Kidney glomerular epithelial cell (primary cell): ENCODE results near the gene MACROD1.

Source experiments
- DNase-seq: peaks from one replicate; lab custom pipeline; 2025; lab: John Stamatoyannopoulos, UW

The MACROD1 gene

DNA sequence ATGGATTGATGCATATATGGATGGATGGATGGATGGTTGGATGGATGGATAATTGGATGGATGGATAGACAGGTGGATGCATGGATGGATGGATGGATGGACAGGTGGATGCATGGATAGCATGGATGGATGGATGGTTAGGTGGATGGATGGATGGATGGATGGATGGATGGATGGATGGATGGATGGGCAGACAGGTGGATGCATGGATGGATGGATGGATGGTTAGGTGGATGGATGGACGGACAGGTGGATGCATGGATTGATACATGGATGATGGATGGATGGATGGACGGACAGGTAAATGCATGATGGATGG, 52.5 kb downstream of the MACROD1 start:
- no peak for DNase-seq

GRCh38 chr11:64112771-64113461, 53.0 kb downstream of the MACROD1 start:
- no peak for DNase-seq

DNA sequence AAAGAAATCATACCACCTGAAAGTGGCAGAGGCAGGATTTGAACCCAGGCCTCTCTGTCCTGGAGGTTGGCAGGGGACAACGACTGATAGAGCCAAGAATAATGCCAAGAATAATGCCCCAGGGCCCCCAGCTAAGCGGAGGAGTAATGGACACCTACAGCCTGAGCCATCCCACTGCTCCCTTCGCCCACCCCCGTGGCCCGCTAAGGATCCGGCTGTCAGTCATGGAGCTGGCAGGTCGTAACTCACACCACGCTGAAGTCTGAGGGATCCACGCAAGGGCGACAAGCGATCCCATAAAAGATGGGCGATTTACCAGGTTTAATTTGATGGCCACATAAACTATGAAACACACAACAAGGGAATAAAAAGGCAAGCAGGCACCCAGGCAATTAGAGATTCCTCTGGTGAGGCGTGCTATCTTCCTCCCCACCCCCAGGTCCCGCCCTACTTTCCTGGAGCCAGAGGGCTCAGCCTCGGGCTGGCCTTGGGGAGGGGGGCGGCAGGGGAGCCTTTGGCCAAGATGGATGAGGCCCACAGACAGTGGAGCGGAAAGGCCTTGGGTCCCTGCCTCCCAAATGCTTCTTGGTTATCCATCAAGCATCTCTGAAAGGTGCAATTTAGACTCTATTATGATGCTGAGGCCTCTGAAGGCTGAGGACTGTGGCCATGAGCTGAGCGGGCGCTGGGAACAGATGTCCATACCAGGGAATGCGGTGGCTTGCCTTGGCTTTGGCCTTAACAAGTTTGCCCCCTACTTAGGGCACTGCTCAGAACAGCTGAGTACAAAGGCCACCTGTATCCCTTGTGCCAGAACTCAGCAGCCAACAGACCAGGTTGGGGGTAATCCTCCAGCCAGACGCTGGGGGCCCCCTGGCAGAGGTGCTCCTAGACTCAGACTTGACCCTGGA, 55.2 kb downstream of the MACROD1 start:
- DNase-seq: no peak

GRCh38 chr11:64109332-64109731, 56.6 kb downstream of the MACROD1 start:
- DNase-seq: no peak

DNA sequence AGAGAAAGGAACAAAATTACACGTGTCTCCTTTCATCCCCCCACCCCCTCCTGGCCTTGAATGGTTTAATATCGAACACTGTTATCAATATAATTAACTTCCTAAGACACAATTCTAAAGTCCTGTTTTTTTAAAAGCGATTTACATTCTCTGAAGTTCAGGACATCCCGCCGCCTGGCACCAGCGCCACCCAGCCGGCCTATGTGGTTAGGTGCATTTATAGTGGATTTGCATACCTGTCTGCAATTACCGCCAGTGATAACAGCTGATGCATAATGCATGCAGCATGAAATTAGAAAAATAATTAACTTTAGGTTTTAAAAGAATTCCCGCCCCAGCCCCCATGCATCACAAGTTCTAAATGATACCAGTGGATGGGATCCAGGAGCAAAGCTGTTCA, 58.6 kb downstream of the MACROD1 start:
- DNase-seq: no peak

GRCh38 chr11:64104632-64105031, 61.3 kb downstream of the MACROD1 start:
- DNase-seq: no peak

DNA sequence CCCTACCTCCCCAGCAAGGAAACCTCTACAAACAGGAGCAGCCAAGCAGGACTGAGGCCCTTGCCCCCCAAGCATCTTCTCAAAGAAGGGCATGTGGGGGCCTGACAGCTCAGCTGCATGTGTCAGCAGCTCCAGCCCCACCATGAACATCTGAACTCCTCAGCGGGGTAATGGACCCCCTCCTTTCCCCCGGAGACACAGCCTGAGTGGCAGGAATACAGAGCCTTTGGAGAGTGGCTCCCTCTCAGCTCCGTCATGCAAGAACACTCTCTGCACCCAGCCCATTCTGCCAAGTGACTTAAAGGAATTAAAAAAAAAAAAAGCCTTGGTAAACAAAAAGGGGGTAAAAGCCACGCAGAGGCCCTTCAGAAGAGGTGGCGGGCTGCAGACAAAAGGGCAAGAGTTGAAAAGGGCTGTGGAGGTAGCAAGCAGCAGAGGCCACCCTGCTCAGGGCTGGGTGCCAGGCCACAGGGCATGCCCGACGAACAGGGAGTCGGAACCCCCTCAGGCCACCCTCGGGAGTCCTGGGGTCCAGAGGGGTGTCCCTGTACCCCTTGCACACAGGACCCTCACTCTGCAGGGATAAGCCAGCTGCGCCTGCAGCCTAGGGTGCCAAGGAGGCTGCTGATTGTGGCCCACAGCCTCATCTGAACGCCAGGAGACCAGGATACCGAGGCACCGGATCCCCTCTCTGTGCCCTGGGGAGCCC, 62.5 kb downstream of the MACROD1 start:
- peak; percentile 78 for DNase-seq

DNA sequence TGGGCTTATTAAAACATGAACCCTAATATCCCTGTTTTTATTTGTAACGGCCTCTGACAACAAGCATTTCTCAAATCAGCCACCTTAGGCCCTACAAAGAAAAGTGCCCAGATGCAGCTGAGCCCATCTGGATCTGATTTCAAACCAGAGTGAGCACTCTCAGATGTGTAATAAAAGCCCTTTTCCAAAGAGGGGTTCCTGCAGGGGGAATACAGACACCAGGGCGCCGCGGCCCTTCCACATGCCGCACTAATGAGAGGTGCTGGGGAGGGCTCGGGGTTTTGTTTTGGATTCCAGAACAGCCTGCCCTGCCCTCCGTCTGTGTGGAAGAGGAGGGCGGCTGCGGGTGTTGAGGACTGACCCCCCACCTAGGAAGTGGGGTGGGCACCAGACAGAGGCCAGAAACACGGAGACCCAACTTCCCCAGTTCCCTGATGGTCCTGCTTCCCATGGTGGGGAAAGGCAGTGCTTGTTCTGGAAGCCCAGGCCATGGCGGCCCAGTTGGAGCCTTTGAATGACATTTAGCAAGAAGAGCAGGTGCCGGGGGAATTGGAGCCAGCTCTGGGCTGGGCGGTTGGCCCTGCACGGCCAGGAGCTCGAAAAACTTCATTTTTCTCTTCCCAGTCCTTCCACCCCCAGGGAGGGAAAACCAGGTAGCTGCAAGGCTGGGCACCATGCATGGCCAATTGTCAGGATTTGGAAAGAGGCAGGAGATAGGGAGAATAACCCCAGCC, 63.7 kb downstream of the MACROD1 start:
- no peak for DNase-seq

DNA sequence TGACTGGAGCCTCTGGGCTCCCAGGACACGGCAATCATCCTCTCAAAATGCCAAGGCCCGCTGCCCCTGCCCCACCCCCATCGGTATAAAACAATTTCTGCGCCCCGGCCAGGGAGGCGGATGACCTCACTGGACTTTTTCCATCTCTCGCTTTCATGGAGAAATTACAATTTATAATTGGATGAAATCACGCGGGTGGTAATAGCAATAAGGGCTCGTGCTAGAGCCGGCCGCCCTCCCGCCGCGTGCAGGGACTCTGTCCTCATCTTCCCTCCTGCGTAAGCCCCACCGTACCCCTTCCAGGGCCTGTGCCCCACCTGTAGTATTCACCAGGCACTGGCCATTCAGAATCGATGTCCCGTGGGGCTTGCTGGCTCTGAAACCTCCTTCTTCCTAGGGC, 64.5 kb downstream of the MACROD1 start:
- no peak for DNase-seq

DNA sequence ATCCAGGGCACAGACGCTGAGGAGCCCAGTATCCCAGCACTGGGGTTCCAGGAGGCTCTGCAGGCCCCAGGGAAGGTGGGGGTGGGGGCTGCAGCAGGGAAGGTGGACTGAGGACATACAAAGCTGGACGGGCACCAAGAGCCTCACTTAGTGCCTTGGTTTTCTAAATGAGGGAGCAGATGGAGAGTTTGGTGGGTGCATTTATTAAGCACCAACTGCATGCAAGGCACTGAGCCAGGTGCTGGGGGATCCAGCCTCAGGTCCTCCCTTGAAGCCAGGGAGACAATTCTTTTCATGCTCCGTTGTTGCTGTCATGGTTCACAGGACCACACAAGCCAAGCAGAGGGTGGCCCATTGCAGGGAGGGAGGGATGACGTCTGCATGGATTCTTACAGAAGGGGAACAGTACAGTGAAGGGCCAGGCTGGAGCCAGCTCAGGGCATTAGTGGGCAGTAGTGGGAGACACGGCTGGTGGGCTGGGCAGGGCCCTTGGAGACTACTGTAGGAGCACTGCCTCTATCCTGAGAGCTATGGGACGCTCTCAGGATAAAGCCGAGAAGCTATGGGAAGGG, 65.0 kb downstream of the MACROD1 start:
- DNase-seq: no peak

DNA sequence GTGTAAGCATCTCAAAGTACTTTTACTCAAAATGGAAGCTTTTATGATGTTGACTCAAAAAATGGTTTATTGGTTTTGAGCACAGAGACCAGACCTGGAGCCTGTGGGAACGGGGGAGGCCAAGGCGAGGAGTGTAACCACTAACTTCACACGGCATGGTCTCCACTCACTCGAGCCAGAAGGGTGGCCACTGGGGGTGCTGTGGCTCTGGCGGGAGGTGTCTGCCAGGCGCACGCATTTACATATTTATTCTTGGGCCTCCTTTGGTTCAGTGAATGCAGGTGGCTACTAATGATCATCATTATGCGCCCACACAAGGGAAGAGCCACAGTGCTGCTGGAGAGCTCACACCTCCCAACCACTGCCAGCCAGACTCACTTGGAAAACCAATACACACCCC, 65.6 kb downstream of the MACROD1 start:
- DNase-seq: no peak

- no peak for DNase-seq
These were observed 66.5 kb downstream of the MACROD1 start for GRCh38 chr11:64099436-64099835.

GRCh38 chr11:64098318-64098831, 67.5 kb downstream of the MACROD1 start:
- no peak for DNase-seq

- no peak for DNase-seq
These were observed 68.2 kb downstream of the MACROD1 start for GRCh38 chr11:64097468-64098317.

DNA sequence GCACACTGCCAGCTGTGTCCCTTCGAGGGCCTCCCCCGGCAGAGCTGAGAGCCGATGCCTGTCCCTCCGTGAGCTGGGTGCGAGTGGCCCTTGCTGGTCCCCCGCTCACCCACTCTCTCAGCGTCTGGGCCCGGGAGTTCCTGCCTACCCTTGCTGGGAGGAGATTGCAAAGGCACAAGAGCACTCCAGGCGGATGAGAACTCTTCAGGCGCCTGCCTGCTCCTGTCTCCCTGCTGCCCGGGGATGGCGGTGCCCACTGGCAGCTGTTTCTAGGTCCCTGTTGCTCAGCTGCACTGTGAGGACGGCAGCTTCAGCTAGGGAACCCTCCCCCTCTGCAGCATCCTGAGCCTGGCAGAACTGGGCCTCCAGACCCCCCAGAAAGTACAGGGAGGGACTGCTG, 69.1 kb downstream of the MACROD1 start:
- no peak for DNase-seq

DNA sequence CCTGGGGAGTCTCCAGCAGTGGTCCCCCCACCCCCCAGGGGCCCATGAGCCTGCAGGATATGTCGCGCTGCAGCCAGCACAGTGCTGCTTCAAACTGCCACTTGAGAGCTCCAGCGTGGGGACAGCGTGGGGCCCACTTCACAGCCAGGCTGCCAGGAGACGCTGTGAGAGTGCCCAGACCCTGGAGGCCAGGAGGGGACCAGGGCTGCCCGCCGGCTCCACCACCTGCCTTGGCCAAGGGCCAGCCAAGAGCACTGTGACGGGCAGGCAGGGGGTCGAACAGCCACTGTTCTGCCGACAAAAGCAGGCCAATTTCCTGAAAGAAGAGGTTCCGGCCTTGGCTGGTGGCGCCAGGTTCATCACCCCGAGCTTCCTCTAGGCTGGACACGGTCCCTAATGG, 70.0 kb downstream of the MACROD1 start:
- DNase-seq: no peak

GRCh38 chr11:64095273-64095817, 70.6 kb downstream of the MACROD1 start:
- no peak for DNase-seq

DNA sequence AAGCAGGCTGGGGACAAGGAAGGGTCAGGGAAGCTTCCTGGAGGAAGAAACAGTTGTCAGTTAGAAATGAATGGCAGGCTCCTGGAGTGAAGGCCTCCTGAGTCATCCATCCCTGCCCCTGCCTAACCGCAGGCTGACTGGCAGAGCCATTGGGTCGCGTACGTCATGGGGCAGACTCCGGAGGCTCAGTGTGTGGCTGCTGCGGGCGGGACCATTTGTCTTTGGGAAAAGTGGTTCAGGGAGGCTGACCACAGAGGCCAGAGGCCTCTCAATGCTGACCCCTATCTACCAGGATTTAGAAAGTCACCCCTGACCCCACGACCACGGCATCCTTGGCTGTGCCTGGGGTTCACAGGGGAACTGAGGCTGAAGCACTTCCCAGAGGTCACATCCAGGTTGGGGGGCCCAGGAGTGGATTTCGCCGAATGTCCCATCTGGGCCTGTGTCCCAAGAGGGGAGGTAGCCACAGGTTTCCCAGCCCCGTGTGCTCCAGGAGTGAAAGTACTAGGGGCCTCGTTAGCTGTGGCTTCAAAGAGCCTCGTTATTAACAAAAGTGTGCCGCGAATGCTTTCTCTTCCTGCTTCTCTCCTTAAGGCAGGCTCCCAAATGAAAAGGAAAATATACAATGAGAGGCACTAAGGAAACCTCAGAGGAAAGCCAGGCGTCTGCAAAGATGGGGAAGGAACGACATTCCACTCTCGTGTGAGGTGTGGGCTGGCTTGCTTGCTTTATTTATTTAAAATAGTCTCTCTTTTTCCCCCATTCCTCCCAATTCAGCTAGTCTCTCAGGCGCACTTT, 71.3 kb downstream of the MACROD1 start:
- DNase-seq: peak; percentile 80

DNA sequence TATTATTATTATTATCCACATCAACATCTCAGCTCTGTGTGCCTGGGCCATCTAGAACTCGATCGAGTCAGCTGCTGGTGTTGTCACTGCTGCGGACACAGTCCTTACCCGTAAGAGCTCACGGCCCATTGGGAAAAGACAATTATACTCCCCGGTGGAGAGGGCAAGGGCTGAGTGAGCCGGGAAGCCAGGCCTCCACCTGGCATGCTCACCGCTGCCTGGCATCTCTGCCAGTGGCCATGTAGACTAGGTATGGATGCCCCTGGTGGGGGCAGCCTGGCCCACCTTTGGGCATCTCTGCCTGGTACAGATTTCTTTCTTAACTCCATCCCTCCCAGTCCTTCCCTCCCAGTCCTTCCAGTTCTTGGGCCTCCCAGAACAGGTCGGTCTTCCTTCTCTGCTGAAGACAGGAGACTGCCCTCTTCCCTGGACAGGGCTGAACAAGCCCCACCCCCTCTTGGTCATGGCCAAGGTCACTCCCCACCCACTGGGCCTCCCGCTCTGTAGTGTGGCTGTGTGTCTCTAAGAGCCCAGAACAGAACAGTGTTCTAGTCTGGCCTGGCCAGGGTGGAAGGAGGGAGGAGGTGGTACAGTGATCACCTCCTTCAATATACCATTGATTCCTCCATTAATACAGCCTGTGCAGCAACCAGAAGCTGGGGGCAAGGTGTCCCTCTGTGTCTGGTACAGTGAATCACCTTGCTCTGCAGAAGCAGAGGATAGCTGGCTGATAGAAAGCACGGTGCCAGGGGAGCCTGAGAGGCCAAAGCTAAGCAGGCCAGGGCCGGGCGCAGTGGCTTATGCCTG, 72.5 kb downstream of the MACROD1 start:
- no peak for DNase-seq
